Neural crest cell (in vitro differentiated cells): ENCODE data around the gene COL18A1. TPM values are rescaled to one million over a fixed set of nuclear protein-coding genes. Genes with fewer than 3 reads are reported as not detected.

Experiments used
- DNase-seq: peaks from one replicate; pipeline ENCODE4 v3.0.0; 2021; ENCODE audit warnings: low read depth, mixed read lengths, low spot score
- H3K27ac Mint-ChIP-seq: one replicate; pipeline ENCODE4 v1.8.0; 2021; ENCODE audit warnings: mild to moderate bottlenecking, mixed read lengths; ENCODE audit not compliant: unreplicated experiment
- H3K27me3 Mint-ChIP-seq: 2 replicates; pipeline ENCODE4 v1.8.0; 2021; ENCODE audit warnings: low read depth, mild to moderate bottlenecking, mixed read lengths
- H3K36me3 Mint-ChIP-seq: 2 replicates; pipeline ENCODE4 v1.8.0; 2021; ENCODE audit warnings: low read depth, mild to moderate bottlenecking, mixed read lengths
- H3K4me1 Mint-ChIP-seq: 2 replicates; pipeline ENCODE4 v1.8.0; 2021; ENCODE audit warnings: mixed read lengths
- H3K4me3 Mint-ChIP-seq: one replicate; pipeline ENCODE4 v1.8.0; 2021; ENCODE audit warnings: mild to moderate bottlenecking, mixed read lengths
- H3K9me3 Mint-ChIP-seq: 2 replicates; pipeline ENCODE4 v1.8.0; 2021; ENCODE audit warnings: mixed read lengths
- total RNA-seq: library from RNA; stranded (reverse); gene quantifications from 2 replicates; pipeline ENCODE4 v1.2.1, GENCODE V29; 2021
- TF ChIP-seq, protein P1 (sequence below): fragments of 200-600 bp; sonication (generic); conservative IDR thresholded peaks from 2 replicates; pipeline ENCODE4 v1.5.0; 2021; ENCODE audit warnings: antibody characterized with exemption, mild to moderate bottlenecking

The COL18A1 gene
- total RNA-seq, 1 donor from 2014 or later, result 19.2 TPM

DNA sequence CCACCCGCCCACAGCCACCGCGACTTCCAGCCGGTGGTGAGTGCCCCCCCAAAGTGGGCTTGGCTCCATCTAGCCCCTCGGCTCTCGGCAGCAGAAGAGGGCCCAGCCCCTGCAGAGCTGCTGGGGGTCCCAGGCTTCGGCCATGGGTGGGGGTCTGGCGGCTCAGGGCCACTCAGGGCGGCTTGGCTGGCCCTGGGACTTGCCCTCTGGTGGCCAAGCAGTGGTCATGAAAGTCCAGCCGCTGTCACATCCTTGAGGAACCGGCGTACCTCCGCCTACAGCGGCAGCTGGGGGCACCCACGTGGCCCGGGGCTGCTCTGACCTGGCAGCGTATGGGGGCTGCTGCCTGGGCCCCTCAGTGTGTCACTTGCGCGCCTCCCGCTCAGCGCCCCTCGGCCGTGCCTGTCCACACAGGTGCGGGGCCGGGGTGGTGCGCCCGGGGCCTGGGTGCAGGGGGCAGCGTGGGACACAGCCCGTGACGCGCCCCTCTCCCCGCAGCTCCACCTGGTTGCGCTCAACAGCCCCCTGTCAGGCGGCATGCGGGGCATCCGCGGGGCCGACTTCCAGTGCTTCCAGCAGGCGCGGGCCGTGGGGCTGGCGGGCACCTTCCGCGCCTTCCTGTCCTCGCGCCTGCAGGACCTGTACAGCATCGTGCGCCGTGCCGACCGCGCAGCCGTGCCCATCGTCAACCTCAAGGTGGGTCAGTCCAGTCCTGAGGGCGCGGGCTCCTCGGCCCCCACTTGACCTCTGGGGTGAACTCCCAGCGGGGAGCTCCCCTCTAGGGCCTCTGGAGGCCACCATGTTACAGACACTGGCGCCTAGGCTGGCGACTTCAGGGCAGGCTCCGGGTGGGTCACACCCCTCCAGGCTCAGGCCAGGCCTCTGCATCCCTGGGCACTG, 104.9 kb downstream of the COL18A1 start:
- H3K27me3 Mint-ChIP-seq, result peaks cover under 1% of the 10 kb centered on the region
- no peak overlapping the region for H3K27ac Mint-ChIP-seq
- no peaks in the 10 kb centered on the region for H3K9me3 Mint-ChIP-seq
- no peak overlapping the region for H3K4me3 Mint-ChIP-seq
- TF ChIP-seq, protein P1, sequence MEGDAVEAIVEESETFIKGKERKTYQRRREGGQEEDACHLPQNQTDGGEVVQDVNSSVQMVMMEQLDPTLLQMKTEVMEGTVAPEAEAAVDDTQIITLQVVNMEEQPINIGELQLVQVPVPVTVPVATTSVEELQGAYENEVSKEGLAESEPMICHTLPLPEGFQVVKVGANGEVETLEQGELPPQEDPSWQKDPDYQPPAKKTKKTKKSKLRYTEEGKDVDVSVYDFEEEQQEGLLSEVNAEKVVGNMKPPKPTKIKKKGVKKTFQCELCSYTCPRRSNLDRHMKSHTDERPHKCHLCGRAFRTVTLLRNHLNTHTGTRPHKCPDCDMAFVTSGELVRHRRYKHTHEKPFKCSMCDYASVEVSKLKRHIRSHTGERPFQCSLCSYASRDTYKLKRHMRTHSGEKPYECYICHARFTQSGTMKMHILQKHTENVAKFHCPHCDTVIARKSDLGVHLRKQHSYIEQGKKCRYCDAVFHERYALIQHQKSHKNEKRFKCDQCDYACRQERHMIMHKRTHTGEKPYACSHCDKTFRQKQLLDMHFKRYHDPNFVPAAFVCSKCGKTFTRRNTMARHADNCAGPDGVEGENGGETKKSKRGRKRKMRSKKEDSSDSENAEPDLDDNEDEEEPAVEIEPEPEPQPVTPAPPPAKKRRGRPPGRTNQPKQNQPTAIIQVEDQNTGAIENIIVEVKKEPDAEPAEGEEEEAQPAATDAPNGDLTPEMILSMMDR, result no peak
- H3K36me3 Mint-ChIP-seq, result no peaks in the 10 kb centered on the region
- peaks cover 5% of the 10 kb centered on the region for H3K4me1 Mint-ChIP-seq
- DNase-seq, result no peak

DNA sequence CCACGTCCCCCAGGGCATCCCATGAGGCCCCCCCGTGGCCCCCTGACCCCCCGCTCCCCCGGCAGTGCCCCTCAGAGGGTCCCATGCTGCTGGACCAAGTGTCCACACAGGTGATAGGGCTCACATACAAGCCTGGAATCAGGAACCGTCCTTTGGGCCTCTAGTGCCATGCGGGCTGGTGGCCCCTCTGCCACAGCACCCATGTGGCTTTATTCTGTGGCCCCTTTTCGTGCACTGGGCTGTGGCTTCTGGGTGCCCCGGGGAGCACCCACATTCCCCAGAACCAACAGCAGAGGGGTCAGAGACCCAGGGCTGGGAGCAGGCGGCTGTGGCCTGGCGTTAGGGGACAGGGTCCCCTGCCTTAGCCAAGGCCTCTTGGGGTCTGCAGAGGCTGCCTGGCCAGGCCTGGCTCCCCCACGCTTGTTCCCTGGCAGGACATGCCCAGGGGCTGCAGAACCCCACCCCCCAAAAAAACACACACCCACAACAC, 105.5 kb downstream of the COL18A1 start:
- TF ChIP-seq, protein P1, result no peak
- Mint-ChIP-seq H3K4me3 (no peak overlapping the region), H3K27me3 (no peaks in the 10 kb centered on the region), H3K36me3 (no peaks in the 10 kb centered on the region), H3K9me3 (no peaks in the 10 kb centered on the region), H3K27ac (no peak overlapping the region), H3K4me1 (peaks cover 5% of the 10 kb centered on the region)
- DNase-seq, result no peak

DNA sequence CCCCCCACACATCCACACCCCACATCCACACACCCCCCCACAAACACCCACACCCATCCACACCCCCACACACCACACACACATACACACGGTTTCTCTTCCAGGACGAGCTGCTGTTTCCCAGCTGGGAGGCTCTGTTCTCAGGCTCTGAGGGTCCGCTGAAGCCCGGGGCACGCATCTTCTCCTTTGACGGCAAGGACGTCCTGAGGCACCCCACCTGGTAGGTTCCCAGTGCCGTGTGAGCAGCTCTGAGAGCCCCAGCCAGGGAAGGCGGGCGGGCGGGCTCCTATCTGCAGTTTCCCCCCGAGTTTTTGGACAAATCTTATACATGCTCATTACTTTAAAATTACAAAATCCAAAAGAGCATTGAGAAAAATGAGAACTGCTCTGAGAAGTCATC, 106.0 kb downstream of the COL18A1 start:
- TF ChIP-seq, protein P1, result no peak
- Mint-ChIP-seq H3K4me3 (peak overlapping the region; percentile 23), H3K27me3 (no peaks in the 10 kb centered on the region), H3K36me3 (no peaks in the 10 kb centered on the region), H3K27ac (no peak overlapping the region), H3K9me3 (no peaks in the 10 kb centered on the region), H3K4me1 (peaks cover 5% of the 10 kb centered on the region)
- DNase-seq, result no peak

DNA sequence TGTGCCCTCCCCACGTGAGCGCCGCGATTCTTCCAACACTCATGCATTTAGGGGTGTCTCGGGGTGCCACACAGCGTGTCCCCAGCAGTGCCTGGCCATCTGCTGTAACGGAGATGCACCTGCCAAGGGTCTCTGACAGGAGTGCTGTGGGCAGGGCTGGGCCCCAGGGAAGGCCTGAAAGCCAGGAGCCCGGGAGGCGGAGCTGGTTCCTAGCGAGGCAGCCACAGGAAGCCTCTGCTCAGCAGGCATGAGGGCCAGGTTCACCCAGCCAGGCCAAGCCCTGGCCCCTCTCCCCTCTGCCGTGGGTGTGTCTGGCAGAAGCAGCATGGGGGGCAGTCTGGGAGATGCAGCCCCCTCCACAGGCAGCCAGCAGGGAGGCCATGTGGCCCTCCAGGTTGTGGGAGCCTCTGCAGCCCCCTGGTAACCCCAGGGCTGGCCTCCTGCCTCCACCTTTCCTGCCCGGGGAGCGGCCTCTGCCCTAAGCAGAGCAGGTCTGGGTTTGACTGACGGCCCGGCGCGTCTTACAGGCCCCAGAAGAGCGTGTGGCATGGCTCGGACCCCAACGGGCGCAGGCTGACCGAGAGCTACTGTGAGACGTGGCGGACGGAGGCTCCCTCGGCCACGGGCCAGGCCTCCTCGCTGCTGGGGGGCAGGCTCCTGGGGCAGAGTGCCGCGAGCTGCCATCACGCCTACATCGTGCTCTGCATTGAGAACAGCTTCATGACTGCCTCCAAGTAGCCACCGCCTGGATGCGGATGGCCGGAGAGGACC, 106.9 kb downstream of the COL18A1 start:
- Mint-ChIP-seq H3K9me3 (no peaks in the 10 kb centered on the region), H3K4me1 (peaks cover 5% of the 10 kb centered on the region), H3K27ac (no peak overlapping the region), H3K36me3 (no peaks in the 10 kb centered on the region), H3K4me3 (no peak overlapping the region), H3K27me3 (no peaks in the 10 kb centered on the region)
- DNase-seq, result no peak
- TF ChIP-seq, protein P1, result no peak

DNA sequence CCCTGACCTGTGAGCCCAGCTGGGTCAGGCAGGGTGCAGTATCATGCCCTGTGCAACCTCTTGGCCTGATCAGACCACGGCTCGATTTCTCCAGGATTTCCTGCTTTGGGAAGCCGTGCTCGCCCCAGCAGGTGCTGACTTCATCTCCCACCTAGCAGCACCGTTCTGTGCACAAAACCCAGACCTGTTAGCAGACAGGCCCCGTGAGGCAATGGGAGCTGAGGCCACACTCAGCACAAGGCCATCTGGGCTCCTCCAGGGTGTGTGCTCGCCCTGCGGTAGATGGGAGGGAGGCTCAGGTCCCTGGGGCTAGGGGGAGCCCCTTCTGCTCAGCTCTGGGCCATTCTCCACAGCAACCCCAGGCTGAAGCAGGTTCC, 107.6 kb downstream of the COL18A1 start:
- Mint-ChIP-seq H3K27me3 (no peaks in the 10 kb centered on the region), H3K27ac (no peak overlapping the region), H3K4me3 (no peak overlapping the region), H3K9me3 (no peaks in the 10 kb centered on the region), H3K4me1 (peaks cover 5% of the 10 kb centered on the region), H3K36me3 (no peaks in the 10 kb centered on the region)
- TF ChIP-seq, protein P1, result no peak
- no peak for DNase-seq
